SK-N-SH (cell line): ENCODE results near the gene HOXD10. TPM values are rescaled to one million over a fixed set of nuclear protein-coding genes. Genes with fewer than 3 reads are reported as not detected.

Experiments used
- CTCF ChIA-PET: fragments of 300-600, 350-600 bp; formaldehyde crosslinking; extraction: SDS; loops from one replicate; lab custom pipeline; 2021; lab: Yijun Ruan, JAX
- POLR2A ChIA-PET: fragments of 350-600 bp; sonication (Branson Sonifier 250); formaldehyde crosslinking; extraction: SDS; loops from one replicate; lab custom pipeline; 2020; ENCODE audit warnings: antibody characterized with exemption, inconsistent platforms; lab: Yijun Ruan, JAX
- DNase-seq: peaks from one replicate; pipeline ENCODE4 v3.0.0; 2012
- H2AFZ ChIP-seq: fragments of 200-600 bp; sonication (generic); 2 replicates; pipeline ENCODE4 v1.8.1; 2016; ENCODE audit warnings: antibody characterized with exemption, mild to moderate bottlenecking, low read depth
- H3F3A ChIP-seq: fragments of 200-600 bp; sonication (generic); replicated peaks from 2 replicates; pipeline ENCODE3; 2016; ENCODE audit warnings: antibody characterized with exemption, mild to moderate bottlenecking; ENCODE audit not compliant: insufficient read depth
- H3K27ac ChIP-seq, 2 experiments: fragments of 200-500 bp in 1 of 2; fragments of 200-600 bp in 1 of 2; sonication (Bioruptor generic) in 1 of 2; sonication (generic), shearing (Covaris generic) in 1 of 2; 2 replicates each; pipeline versions ENCODE4 v1.5.1 to v1.6.1; 2014 to 2016; ENCODE audit warnings: low read depth in 2 of 2, inconsistent platforms in 1 of 2, low read length in 1 of 2, mild to moderate bottlenecking in 1 of 2, mixed read lengths in 1 of 2
- H3K27me3 ChIP-seq: fragments of 200-600 bp; sonication (generic), shearing (Covaris generic); 2 replicates; pipeline ENCODE4 v1.6.1; 2016; ENCODE audit warnings: mixed run types; ENCODE audit not compliant: insufficient read depth
- H3K36me3 ChIP-seq, 2 experiments: fragments of 200-500 bp in 1 of 2; fragments of 200-600 bp in 1 of 2; sonication (Bioruptor generic) in 1 of 2; sonication (generic) in 1 of 2; replicated peaks in 1 of 2; 2 replicates each; pipeline versions ENCODE3 to v1.5.1; 2014 to 2016; ENCODE audit warnings: low read length in 1 of 2, mild to moderate bottlenecking in 1 of 2; ENCODE audit not compliant: insufficient read depth in 2 of 2, control insufficient read depth in 1 of 2
- H3K4me1 ChIP-seq, 2 experiments: fragments of 200-500 bp in 1 of 2; fragments of 200-600 bp in 1 of 2; sonication (Bioruptor generic) in 1 of 2; sonication (generic), shearing (Covaris generic) in 1 of 2; 2 replicates each; pipeline versions ENCODE4 v1.5.1 to v1.6.1; 2014 to 2016; ENCODE audit warnings: low read depth in 1 of 2, low read length in 1 of 2, mixed run types in 1 of 2; ENCODE audit not compliant: insufficient read depth in 2 of 2, control insufficient read depth in 1 of 2
- H3K4me2 ChIP-seq: fragments of 200-600 bp; sonication (generic), shearing (Covaris generic); 2 replicates; pipeline ENCODE4 v1.6.1; 2017; ENCODE audit warnings: mixed run types
- H3K4me3 ChIP-seq, 2 experiments: fragments of 200-500 bp in 1 of 2; fragments of 200-600 bp in 1 of 2; sonication (Bioruptor generic) in 1 of 2; sonication (generic), shearing (Covaris generic) in 1 of 2; 2 replicates each; pipeline versions ENCODE4 v1.5.1 to v1.8.1; 2014 to 2016; ENCODE audit warnings: low read depth in 2 of 2, inconsistent platforms in 1 of 2, low read length in 1 of 2, mild to moderate bottlenecking in 1 of 2, mixed read lengths in 1 of 2, moderate library complexity in 1 of 2
- H3K79me2 ChIP-seq: fragments of 200-600 bp; sonication (generic); 2 replicates; pipeline ENCODE4 v1.8.1; 2017; ENCODE audit warnings: mild to moderate bottlenecking; ENCODE audit not compliant: insufficient read depth
- H3K9ac ChIP-seq: fragments of 200-600 bp; sonication (generic); 2 replicates; pipeline ENCODE4 v1.6.1; 2017; ENCODE audit warnings: mixed run types
- H3K9me2 ChIP-seq: fragments of 200-600 bp; sonication (generic); 2 replicates; pipeline ENCODE4 v1.6.1; 2017; ENCODE audit warnings: mixed run types
- H3K9me3 ChIP-seq: fragments of 200-600 bp; sonication (generic); 2 replicates; pipeline ENCODE4 v1.6.1; 2017; ENCODE audit warnings: mixed run types, mild to moderate bottlenecking, moderate library complexity
- H4K20me1 ChIP-seq: fragments of 200-600 bp; sonication (generic); 2 replicates; pipeline ENCODE4 v1.6.1; 2017; ENCODE audit warnings: mild to moderate bottlenecking, mixed run types; ENCODE audit not compliant: insufficient read depth
- EZH2phosphoT487 ChIP-seq: fragments of 200-600 bp; sonication (generic); IDR thresholded peaks from 2 replicates; pipeline ENCODE4 v1.6.1; 2017; ENCODE audit warnings: low read depth, mixed run types, mild to moderate bottlenecking, antibody characterized with exemption, moderate library complexity, borderline replicate concordance
- GATA2 ChIP-seq: sonication (generic); formaldehyde crosslinking; IDR thresholded peaks from 2 replicates; pipeline ENCODE4 v1.5.0; 2020; ENCODE audit warnings: mild to moderate bottlenecking, missing genetic modification reagents
- NFIC ChIP-seq: IDR thresholded peaks from 2 replicates; pipeline ENCODE4 v1.4.0; 2012; ENCODE audit warnings: borderline replicate concordance
- POLR2AphosphoS5 ChIP-seq: IDR thresholded peaks from 2 replicates; pipeline ENCODE4 v1.6.1; 2012; ENCODE audit warnings: low read depth, low read length
- RAD21 ChIP-seq: IDR thresholded peaks from 2 replicates; pipeline ENCODE4 v1.6.1; 2012; ENCODE audit warnings: mild to moderate bottlenecking, low read length
- RCOR1 ChIP-seq: fragments of 150-350 bp; IDR thresholded peaks from 2 replicates; pipeline ENCODE4 v1.6.1; 2017; ENCODE audit warnings: antibody characterized with exemption, low read length
- SMC3 ChIP-seq: IDR thresholded peaks from 2 replicates; pipeline ENCODE4 v1.6.1; 2012; ENCODE audit warnings: low read depth, low read length, improper control_type of control experiment
- TAF1 ChIP-seq: IDR thresholded peaks from 2 replicates; pipeline ENCODE4 v1.6.1; 2012; ENCODE audit warnings: low read depth, mild to moderate bottlenecking, low read length, moderate library complexity, borderline replicate concordance
- YY1 ChIP-seq: IDR thresholded peaks from 2 replicates; pipeline ENCODE4 v1.4.0; 2012; ENCODE audit warnings: low read depth, mild to moderate bottlenecking
- WGBS: methylation state at CpG from one replicate; pipeline ENCODE4 v1.1.6; 2017; ENCODE audit warnings: low lambda C conversion rate; 5-methylcytosine and 5-hydroxymethylcytosine counted together
- polyA plus RNA-seq, 3 experiments: library from polyadenylated mRNA; depleted of rRNA; stranded (reverse); fragments of >200 nt; gene quantifications; 2 replicates each; pipeline ENCODE4 v1.2.3, GENCODE V29; 2012
- TF ChIP-seq, protein P1 (sequence below): fragments of 150-350 bp; IDR thresholded peaks from 2 replicates; pipeline ENCODE4 v1.6.1; 2017; ENCODE audit warnings: antibody characterized with exemption, low read length, low read depth, borderline replicate concordance
- TF ChIP-seq, protein P2 (sequence below): IDR thresholded peaks from 2 replicates; pipeline ENCODE4 v1.6.1; 2012; ENCODE audit warnings: mild to moderate bottlenecking, low read depth, low read length, moderate library complexity

HOXD10 gene
- polyA plus RNA-seq, 1 of the 3 experiments (the other 2 are of a cell fraction): 0.10 TPM

DNA sequence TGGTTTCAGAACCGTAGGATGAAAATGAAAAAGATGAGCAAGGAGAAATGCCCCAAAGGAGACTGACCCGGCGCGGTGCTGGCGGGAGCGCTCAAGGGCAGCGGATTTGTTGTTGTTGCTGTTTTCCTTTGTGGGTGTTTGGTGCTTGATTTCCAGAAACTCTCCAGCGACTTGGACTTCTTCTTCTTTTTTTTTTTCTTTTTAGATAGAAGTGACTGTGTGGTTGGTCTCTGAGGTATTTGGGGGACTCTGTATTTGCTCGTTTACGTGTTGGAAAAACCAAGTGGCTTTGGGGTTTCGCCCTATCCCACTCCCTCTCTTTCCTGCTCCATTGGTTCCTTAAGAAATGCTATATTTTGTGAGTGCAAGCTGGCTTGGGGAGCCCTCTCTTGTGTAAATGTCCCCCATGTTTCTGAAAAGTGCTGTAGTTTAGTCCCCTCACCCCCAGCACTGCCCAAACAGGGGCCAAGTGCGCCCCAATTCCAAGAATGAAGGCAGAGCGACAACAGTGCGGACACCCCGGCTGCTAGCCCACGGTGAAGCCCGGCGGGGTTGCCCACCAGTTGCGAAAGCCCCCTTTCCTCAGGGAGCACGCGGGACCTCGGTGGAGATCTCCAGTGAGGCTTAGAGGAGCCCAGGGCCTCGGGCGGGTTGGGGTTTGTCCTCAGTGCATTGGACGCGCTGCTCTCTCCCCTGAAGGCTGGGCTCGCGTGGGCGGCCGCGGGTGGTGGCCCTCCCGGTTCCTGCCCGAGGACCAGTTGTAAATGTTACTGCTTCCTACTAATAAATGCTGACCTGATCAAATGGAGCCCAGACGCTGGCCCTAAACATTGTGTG, 7.8 kb downstream of the HOXD10 start (continued):
- no peak for TF ChIP-seq RAD21
- TF ChIP-seq TAF1: no peak
- no peak for TF ChIP-seq RCOR1
- TF ChIP-seq EZH2phosphoT487: no peak
- TF ChIP-seq, protein P1, sequence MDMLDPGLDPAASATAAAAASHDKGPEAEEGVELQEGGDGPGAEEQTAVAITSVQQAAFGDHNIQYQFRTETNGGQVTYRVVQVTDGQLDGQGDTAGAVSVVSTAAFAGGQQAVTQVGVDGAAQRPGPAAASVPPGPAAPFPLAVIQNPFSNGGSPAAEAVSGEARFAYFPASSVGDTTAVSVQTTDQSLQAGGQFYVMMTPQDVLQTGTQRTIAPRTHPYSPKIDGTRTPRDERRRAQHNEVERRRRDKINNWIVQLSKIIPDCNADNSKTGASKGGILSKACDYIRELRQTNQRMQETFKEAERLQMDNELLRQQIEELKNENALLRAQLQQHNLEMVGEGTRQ: no peak
- no peak for TF ChIP-seq SMC3

DNA sequence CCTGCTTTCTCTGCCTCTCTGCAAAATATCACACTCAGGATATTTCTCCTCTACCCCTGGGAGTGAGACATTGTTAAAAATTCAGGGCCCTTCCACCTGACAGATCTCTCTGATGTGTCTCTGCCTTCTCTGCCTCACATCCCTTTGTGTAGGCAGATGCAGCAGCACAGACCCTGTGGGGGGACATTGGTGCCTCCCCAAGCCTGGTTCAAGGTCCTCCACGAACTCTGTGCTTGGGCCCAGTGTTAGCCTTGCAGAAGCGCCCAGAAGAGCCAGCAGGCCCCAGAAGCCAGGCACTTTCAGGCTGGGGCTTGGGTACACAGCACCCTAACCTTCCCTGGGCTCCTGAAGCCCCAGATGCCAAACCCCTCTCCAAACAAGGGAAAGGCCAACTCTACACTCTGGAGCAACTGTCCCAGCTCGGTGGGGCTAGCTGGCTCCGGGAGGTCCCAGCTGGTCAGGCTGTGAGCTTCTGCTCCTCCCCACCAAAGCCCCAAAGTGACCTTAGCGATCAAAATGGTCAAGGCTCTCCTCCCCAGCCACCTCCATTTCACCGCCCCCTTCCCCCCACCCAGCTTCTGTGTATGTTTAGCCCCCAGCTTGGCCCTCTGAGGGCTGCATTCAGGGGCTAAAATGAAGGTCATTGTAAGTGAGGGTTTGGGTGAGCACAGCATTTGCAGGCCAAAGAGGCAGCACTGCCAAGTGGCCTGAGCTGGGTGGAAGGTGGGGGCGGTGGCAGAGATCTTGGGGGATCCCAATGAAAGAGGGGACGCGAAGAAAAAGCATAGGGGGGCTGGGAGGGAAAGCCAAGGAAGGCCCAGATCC, 8.6 kb downstream of the HOXD10 start:
- WGBS: 94% methylated on average over 7 of the region's 9 CpGs
- Histone ChIP-seq H3K27ac (no peak overlapping the region), H3K27me3 (no peaks in the 10 kb centered on the region; the same call in 1 of the 2 replicates), H3K4me3 (no peak overlapping the region), H3K9me3 (no peaks in the 10 kb centered on the region), H3K4me2 (no peak overlapping the region), H3K9me2 (no peaks in the 10 kb centered on the region), H3K79me2 (no peaks in the 10 kb centered on the region), H4K20me1 (no peaks in the 10 kb centered on the region), H3K9ac (no peak overlapping the region), H3K4me1 (peaks cover 4 to 21% of the 10 kb centered on the region in 2 experiments; a peak in 3 of 4 replicates), H3F3A (peaks cover 3% of the 10 kb centered on the region), H2AFZ (no peak overlapping the region), H3K36me3 (no peaks in the 10 kb centered on the region)
- DNase-seq: no peak
- TF ChIP-seq, protein P1: no peak
- CTCF ChIA-PET: interaction anchor here (2.0 to 26.1 kb wide), 9 partner anchors 11 to 1036 kb away, joined by 5 to 1047 read pairs (median 83); partner anchors contain the start of gene HOXD10
- POLR2A ChIA-PET: interaction anchor here (0.6 to 4.1 kb wide), 2 partner anchors 513 to 831 kb away, joined by 3 to 19 read pairs; no protein-coding TSS in a partner anchor

DNA sequence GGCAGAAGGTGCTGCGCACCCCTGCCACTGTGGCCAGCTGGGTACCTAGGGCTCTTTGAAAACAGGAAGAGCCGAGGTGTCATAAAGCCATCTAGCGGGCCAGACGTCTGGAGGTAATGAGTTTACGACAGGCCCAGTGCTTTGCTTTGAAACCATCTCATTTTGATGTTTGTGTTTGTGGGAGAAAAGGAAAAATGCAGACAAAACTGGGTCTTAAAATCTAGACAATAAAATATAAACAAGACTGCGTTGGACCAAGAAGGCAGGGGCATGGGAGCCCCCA, 9.1 kb downstream of the HOXD10 start:
- no peak overlapping the region for H3K9ac ChIP-seq
- DNase-seq: no peak
- H3K79me2 ChIP-seq: no peaks in the 10 kb centered on the region
- TF ChIP-seq GATA2 (no peak), YY1 (no peak), POLR2AphosphoS5 (no peak), NFIC (no peak)
- TF ChIP-seq, protein P2, sequence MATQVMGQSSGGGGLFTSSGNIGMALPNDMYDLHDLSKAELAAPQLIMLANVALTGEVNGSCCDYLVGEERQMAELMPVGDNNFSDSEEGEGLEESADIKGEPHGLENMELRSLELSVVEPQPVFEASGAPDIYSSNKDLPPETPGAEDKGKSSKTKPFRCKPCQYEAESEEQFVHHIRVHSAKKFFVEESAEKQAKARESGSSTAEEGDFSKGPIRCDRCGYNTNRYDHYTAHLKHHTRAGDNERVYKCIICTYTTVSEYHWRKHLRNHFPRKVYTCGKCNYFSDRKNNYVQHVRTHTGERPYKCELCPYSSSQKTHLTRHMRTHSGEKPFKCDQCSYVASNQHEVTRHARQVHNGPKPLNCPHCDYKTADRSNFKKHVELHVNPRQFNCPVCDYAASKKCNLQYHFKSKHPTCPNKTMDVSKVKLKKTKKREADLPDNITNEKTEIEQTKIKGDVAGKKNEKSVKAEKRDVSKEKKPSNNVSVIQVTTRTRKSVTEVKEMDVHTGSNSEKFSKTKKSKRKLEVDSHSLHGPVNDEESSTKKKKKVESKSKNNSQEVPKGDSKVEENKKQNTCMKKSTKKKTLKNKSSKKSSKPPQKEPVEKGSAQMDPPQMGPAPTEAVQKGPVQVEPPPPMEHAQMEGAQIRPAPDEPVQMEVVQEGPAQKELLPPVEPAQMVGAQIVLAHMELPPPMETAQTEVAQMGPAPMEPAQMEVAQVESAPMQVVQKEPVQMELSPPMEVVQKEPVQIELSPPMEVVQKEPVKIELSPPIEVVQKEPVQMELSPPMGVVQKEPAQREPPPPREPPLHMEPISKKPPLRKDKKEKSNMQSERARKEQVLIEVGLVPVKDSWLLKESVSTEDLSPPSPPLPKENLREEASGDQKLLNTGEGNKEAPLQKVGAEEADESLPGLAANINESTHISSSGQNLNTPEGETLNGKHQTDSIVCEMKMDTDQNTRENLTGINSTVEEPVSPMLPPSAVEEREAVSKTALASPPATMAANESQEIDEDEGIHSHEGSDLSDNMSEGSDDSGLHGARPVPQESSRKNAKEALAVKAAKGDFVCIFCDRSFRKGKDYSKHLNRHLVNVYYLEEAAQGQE: no peak
- H3F3A ChIP-seq: peaks cover 5% of the 10 kb centered on the region
- H3K4me3 ChIP-seq: no peak overlapping the region
- 94% methylated on average over 6 of the region's 6 CpGs for WGBS
- H3K27me3 ChIP-seq: no peaks in the 10 kb centered on the region; the same call in 1 of the 2 replicates
- no peaks in the 10 kb centered on the region for H3K36me3 ChIP-seq
- no peaks in the 10 kb centered on the region for H4K20me1 ChIP-seq
- peaks cover 4 to 21% of the 10 kb centered on the region in 2 experiments; a peak in 3 of 4 replicates for H3K4me1 ChIP-seq
- POLR2A ChIA-PET: interaction anchor here (0.6 kb wide), 1 partner anchor 830 kb away, joined by 3 read pairs; no protein-coding TSS in a partner anchor
- no peak overlapping the region for H2AFZ ChIP-seq
- CTCF ChIA-PET: interaction anchor here (1.7 to 26.1 kb wide), 10 partner anchors 12 to 1035 kb away, joined by 5 to 1047 read pairs (median 56); partner anchors contain the start of gene HOXD10
- H3K9me2 ChIP-seq: no peaks in the 10 kb centered on the region
- H3K4me2 ChIP-seq: no peak overlapping the region
- no peak overlapping the region for H3K27ac ChIP-seq
- H3K9me3 ChIP-seq: no peaks in the 10 kb centered on the region
